HG03575 (cell line): ENCODE measurements around the gene PLD4.
"Not testable (repeated sequence)": the region's sequence is repeated elsewhere in the genome, so short reads cannot be mapped to it uniquely, and the experiment has no call there.

ENCODE experiments used
- ATAC-seq: cut with Tn5 transposase; IDR thresholded peaks from one replicate; pipeline ENCODE4 v1.9.1; 2021; ENCODE audit not compliant: unreplicated experiment, insufficient number of reproducible peaks, low FRiP score; ENCODE audit errors: extremely low read depth

The PLD4 gene

DNA sequence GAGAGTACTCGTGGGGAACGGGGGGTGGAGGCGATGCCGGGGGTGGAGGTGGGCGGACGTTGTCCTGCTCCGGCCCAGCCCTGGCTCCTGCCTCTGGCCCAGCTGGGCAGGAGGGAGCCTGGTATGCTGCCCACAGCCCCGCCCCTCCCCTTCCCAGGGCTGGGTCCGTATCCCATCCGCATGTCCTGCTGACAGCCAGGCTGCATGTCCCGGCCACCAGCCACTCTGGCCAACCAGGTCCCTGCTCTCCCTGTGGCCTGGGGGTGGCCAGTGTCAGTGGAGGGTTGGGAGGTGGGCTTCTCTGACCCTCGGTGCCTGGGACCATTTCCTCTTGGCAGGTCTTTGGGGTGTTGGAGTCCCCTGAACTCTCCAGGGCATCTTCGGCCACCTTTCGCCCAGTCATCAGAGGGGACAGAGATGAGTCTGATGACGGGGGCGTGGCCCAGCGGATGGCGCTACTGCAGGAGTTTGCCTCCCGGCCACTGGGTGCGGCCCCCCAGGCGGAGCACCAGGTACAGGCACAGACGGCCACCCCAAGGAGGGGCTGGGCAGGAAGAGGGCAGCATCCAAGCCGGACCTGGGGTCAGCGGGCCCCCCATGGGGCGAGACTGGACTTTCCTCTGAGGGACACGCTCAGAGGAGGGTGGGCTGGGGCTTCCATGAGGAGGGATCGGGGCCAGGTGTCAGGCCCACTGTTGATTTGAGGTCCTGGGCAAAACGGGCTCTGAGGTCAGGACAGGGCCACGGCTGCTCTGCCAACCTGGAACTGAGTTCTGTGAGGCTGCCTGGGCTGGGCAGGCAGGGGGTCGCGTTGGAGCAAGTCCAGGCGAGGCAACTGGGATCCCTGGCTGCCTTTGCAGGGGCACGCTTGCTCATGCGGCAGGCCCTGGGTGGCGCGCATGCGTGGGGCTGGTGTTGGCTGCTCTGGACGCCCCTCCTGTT is 39.4 kb upstream of the PLD4 start:
- no peak for ATAC-seq

DNA sequence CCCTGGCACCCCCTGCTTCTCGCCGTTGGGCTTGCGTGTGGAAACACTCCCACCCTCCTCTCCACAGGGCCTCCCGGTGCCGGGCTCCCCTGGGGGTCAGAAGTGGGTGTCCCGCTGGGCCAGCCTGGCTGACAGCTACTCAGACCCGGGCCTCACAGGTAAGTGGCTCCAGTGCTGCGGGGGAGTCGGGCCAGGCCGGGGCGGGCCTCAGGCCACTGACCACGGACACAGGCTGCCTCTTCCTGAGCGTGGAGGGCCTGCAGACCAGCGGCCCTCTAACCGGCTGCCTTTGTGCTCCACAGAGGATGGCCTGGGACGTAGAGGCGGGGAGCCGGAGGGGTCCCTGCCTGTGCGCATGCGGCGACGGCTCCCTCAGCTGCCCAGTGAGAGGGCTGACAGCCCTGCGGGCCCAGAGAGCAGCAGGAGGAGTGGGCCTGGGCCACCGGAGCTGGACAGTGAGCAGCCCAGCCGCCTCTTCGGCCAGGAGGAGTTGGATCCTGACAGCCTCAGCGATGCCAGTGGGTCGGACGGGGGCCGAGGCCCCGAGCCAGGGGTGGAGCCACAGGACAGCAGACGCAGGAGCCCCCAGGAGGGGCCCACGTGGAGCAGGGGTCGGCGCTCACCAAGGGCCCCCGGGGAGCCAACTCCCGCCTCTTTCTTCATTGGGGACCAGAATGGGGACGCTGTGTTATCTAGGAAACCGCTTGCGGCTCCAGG is 38.5 kb upstream of the PLD4 start:
- ATAC-seq: no peak

DNA sequence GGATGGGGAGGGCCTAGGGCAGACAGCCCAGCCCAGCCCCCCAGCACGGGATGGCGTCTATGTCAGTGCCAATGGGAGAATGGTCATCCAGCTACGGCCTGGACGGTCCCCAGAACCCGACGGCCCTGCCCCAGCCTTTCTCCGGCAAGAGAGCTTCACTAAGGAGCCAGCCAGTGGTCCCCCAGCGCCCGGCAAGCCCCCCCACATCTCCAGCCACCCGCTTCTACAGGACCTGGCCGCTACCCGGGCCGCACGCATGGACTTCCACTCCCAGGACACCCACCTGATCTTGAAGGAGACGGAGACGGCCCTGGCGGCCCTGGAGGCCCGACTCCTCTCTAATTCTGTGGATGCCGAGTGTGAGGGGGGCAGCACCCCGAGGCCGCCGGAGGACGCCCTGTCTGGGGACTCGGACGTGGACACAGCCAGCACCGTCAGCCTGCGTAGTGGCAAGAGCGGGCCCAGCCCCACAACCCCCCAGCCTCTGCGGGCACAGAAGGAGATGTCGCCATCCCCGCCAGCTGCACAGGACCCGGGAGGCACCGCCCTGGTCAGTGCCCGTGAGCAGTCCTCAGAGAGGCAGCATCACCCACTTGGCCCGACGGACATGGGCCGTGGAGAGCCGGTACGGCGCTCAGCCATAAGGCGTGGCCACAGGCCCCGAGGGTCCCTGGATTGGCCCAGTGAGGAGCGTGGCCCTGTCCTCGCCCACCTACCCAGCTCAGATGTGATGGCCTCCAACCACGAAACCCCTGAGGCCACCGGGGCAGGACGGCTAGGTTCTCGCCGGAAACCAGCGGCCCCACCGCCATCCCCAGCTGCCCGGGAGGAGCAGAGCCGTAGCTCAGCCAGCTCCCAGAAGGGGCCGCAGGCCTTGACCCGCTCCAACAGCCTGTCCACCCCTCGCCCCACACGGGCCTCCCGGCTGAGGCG is 37.7 kb upstream of the PLD4 start:
- no peak for ATAC-seq

DNA sequence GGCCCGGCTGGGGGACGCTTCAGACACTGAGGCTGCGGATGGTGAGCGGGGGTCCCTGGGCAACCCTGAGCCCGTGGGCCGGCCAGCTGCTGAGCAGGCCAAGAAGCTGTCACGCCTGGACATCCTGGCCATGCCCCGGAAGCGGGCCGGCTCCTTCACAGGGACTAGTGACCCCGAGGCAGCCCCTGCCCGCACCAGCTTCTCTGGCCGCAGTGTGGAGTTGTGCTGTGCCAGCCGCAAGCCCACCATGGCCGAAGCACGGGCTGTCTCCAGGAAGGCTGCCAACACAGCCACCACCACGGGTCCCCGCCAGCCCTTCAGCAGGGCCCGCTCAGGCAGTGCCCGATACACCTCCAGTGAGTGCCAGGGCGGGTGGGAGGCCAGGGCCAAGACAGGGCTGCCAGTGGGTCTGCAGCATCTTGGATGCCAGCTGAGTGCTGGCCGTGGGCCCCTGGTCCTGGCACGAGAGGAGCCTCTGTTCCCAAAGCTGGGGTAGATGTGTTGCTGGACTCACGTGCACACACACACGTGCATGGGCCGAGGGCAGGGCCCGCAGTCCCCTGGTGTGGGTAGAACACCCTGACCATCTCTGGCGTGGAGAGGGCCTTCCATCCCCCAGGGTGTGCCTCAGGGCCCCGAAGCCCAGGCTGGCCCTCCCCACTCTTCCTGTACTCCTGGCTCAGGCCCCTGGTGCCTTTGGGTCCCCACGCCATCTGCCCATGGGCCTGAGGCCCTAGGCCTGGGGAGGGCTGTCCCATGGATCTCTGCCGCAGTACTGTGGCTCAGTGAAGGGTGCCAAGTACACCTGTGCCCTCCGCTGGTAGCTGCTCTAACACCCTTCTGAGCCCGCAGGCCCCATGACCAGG is 36.8 kb upstream of the PLD4 start:
- ATAC-seq: no peak

DNA sequence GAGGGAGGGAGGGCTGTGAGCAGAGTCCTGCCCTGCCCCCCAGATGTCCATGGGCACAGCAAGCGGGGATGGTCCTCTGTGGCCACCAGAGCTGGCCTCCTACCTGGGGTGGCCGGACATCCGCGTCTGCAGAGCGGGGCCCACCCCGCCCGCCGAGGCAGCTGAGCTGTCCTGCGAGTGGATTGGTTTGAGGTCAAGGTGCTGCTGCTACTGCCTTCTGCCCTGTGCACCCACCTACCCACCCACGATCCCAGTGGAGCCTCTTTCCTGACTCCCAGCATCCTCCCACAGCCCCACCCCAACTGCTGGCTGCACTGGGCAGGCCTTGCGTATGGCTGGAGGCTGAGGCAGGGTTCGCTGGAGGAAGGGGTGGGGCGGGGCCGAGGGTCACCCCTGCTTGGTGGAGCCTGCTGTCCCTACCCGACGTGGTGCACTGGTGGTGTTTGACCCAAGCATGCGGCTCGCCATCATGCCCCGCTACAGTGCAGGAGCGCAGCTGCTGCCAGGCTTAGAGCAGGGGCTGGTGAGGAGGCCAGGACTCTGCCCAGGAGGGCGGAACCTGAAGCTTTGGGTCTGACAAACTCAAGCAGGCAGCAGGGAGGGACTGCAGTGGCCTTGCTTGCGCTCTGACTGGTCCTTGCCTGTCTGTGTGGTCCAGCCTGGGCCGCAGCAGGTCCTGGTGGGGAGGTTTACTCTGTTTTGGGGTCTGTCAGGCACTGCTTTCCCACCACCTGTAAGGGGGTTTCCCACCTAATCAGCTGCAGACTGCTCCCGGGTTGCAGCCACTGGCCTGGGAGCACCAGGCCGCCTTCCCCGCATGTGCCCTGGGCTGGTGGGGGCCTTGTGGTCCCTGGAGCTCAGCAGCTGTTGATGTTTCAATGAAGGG is 35.9 kb upstream of the PLD4 start:
- no peak for ATAC-seq

DNA sequence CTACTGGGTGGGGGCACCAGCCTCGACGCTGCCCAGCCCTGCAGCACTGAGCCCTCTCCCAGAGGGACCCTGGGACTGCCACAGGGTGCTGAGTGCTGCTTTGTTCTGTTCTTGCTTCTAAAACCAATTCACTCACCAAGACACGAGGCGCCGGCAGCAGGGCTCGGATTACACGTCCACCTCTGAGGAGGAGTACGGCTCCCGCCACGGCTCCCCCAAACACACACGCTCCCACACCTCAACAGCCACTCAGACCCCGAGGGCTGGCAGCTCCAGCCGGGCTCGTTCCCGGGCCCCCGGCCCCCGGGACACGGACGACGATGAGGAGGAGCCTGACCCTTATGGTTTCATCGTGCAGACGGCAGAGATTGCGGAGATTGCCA is 35.3 kb upstream of the PLD4 start:
- ATAC-seq: no peak

DNA sequence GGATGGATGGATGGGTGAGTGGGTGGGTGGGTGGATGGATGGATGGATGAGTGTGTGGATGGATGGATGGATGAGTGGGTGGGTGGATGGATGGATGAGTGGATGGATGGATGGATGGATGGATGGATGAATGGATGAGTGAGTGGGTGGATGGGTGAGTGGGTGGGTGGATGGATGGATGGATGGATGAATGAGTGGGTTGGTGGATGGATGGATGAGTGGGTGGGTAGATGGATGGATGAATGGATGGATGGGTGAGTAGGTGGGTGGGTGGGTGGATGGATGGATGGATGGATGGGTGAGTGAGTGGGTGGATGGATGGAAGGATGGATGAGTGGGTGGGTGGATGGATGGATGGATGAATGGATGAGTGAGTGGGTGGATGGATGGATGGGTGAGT is 34.4 kb upstream of the PLD4 start:
- not testable (repeated sequence) for ATAC-seq

DNA sequence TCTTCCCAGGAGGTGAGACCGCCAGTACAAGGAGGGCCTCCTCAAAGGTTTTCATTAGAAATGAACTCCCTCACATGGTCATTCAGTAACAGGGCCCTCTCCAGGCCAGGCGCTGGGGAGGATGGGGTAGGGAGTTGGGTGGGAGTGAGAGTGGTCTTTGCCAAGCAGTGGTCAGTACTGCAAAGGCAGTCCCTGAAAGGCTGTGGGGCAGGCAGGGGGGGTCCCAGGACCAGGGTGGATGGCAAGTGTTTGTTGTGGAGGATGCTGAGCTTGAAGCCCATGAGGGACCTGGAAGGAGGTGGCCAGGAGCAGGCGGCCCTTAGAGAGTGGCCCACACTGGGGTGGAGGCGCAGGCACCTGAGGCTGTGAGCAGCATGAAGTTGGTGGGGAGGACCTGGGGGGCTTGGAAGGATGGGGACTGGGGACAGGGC is 33.5 kb upstream of the PLD4 start:
- no peak for ATAC-seq

DNA sequence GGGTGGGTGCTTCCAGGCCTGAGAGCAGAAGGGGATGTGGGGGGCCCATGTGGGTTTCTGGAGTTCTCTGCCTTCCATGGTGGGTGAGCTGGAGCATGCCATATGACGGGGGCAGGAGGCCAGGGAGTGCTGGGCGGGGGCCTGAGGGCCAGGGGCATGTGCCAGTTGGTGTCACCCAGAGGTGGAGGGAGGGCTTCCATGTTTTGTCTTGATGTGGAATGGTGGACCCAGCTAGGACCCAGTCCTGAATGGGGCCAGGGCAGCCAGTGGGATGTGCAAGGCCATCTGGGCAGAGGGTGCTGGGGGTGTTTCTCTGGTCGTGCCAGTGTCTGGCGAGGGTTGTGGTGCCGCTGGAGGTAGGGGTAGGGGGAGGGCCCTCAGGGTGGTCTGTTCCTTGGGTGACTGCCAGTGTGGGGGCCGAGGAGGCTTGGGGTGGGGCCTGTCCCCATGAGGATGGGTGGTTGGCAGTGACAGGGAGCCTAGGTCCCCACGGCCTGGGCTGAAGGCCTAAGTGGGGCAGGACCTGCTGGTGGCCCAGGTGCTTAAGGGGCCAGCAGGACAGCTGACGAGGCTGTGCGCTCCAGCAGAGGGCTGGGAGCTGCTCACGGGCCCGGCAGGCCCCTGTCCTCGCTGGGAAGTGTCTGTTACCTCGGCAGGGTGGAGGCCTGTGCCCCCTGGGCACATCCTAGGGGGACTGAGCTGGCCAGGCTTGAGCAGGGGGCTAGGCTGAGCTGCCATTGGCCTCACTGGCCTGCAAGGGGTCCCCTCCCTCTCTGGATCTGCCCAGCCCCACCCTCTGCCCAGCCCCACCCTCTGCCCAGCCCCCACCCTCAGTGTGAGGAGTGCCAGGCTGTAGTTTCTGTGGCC is 32.8 kb upstream of the PLD4 start:
- ATAC-seq: no peak

DNA sequence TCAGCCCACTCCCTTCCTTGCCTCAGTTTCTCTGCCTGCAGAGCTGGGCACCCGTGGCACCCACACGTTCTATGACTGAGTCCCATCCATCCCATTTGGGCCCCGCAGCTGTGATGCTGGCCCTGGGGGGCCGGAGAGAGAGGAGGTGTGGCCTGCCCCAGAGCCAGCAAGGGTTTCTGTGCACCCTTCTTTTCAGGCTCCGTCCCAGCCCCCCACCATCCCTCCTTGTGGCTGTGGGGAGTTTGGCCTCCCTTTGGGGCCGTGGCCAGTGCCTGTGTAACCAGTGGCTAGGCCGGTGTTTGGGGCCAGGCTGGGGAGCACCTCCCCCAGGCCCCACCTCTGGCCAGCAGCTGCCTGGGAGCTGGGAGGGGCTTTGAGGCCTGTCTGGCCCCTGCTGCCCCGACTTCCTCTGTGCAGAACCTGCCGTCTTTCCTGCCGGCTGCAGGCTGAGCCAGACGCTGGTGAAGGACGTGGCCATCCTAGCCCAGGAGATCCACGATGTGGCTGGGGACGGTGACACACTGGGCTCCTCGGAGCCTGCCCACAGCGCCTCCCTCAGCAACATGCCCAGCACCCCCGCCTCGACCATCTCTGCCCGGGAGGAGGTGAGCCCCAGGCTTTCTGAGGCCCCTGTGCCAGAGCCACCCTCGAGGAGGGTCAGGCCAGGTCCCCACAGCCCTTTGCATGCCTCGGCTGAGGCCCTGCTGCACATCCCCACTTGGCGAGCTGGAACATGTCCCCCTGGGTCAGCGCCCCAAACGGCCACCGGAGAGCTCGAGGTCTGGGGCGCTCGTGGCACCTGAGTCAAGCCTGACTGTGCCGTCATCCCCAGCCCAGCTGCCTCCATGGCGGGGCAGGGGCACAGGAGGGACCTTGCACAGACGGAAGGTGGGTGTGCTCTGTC is 31.9 kb upstream of the PLD4 start:
- no peak for ATAC-seq

DNA sequence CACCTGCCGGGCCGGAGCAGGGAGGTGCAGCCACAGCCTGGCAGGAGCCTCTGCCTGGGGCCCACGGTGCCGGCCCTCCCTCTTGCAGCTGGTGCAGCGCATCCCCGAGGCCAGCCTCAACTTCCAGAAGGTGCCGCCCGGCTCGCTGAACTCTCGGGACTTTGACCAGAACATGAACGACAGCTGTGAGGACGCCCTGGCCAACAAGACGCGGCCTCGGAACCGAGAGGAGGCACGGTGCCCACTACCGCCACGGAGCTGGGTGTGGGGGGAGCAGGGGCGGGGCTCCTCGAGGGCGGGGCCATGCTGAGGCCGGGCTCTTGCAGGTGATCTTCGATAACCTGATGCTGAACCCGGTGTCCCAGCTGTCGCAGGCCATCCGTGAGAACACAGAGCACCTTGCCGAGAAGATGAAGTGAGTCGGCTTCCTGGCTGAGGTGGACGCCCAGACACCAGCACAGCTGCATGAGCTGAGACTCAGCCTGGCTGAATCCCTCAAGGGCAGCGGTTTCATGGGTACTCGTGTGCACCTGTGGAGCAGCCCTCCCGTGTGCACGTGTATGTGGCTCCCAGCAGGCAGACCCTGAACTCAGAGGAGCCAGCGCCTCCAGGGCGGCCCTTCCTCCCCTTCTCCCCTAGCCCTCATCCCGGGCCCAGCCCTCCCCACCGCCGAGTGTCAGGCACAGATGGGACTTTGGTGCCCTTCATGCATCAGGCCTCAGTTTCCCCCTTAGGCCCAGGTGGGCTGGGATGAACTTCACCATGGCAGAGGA is 31.1 kb upstream of the PLD4 start:
- ATAC-seq: no peak

DNA sequence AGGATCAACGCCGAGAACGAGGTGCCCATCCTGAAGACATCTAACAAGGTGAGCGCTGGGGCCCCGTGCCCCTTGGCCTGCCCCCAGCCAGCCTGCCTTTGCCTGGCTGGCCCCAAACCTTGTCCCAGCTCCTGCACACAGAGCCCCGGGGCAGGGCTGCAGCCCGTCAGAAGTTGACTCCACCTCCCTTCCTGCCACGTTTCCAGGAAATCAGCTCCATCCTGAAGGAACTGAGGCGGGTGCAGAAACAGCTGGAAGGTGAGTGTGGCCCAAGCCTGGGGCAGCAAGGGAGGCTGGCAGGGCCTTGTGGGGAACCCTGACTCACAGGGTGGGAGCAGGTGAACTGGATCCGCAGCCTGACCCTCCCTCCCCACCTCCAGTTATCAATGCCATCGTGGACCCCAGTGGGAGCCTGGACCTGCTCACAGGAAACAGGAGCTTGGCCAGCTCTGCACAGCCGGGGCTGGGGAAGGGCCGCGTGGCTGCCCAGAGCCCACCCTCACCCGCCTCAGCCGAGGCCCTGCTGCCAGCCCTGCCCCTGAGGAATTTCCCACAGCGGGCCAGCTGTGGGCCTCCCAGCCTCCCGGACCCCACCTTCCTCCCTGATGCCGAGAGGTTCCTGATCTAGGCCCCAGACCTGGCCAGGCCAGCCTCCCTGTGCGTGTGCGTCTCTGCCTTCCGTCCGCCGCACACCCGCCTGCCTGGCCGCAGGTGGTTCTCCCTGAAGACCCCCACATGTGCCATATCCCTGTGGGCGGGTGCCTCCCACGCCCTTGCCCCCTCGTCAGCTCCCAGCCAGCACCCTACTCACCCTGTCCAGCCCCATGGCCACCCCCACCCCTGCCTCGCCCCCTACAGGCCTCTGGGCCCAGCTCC is 30.1 kb upstream of the PLD4 start:
- ATAC-seq: no peak

DNA sequence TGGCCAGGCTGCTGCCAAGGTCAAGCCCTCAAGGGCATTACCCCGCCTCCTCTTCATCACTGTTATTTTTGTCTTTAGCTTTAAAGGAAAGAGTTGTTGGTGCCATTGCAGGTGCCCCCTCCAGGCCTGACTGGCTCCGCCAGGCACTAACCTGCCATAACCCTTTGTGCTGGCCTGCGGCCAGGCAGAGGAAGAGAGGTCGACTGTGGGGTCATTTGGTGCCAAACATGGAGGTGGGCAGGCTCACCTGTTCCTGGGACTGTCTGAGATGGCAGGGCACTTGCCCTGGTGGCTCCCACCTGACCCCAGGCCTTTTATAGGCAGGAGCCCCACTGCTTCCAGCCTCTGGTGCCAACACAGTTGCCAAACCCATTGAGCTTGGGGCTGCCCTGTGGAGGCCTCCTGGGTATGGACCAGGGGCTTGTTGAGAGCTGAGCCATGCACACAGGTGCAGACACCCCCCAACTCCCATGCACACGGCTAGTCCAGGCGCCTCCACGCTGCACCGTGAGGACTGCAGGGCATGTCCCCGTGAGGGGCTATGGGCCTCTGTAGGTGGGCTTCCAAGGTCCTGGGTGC is 29.4 kb upstream of the PLD4 start:
- no peak for ATAC-seq
